Stomach smooth muscle (tissue), 2 donors: ENCODE measurements around the gene DNAJA3.

Experiments used
- H3K27ac ChIP-seq: one replicate; pipeline ENCODE4 v1.7.0; 2013; ENCODE audit warnings: mild to moderate bottlenecking, low read length, inconsistent platforms
- H3K27me3 ChIP-seq, 2 donors: one replicate each; pipeline ENCODE4 v1.7.0; 2013; ENCODE audit warnings: low read length in 2 of 2; ENCODE audit not compliant: insufficient read depth in 2 of 2, control insufficient read depth in 1 of 2
- H3K36me3 ChIP-seq, 2 donors: one replicate each; pipeline ENCODE4 v1.7.0; 2013; ENCODE audit warnings: low read length in 2 of 2; ENCODE audit not compliant: control insufficient read depth in 2 of 2, insufficient read depth in 2 of 2
- H3K4me1 ChIP-seq: one replicate; pipeline ENCODE4 v1.7.0; 2013; ENCODE audit warnings: low read length; ENCODE audit not compliant: control insufficient read depth, insufficient read depth
- H3K4me3 ChIP-seq, 2 donors: one replicate each; pipeline ENCODE4 v1.7.0; 2013; ENCODE audit warnings: low read length in 2 of 2
- H3K9ac ChIP-seq, 2 donors: one replicate each; pipeline ENCODE4 v1.7.0; 2013; ENCODE audit warnings: low read length in 2 of 2, mild to moderate bottlenecking in 1 of 2
- H3K9me3 ChIP-seq, 2 donors: one replicate each; pipeline ENCODE4 v1.7.0; 2013; ENCODE audit warnings: low read length in 2 of 2; ENCODE audit not compliant: control insufficient read depth in 2 of 2
- donor health status: healthy.
- donor health status: Pancreatic carcinoma.

Gene DNAJA3

DNA sequence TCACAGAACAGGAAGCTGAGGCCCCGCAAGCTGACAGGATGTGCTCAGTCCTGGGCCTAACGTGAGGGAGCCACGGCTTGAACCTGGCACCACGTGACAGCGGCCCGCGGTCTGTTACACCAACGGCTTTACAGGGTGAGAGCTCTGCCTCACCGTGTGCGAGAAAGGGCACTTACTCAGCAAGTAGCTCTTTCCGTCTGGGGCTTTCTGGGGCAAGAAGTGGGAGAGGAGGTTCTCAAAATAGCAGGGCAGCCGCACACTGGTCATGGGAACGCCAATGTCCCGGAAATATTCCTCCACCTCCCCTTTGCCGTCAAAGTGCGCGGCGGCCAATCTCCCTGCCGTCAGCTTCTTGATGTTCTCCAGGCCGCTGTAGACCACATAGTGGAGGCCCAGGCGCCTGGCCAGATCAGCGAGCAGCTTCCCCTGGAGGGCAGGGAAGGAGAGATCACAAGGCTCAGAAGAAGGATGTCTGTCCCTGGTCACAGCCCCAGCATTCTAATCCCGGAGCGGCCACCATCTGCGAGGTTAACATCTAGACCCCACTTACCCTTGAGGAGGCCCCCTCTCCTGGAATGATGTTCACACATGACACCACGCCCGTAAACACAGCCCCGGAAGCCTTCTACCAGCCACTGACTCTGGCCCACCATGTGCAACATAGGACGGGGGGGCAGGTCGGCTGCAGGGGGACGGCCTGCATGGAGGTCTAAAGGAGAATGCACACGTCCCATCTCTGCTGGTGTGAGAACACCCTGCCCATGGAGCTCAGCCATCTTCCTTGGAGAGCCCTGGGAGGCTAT, 40.5 kb downstream of the DNAJA3 start:
- peaks cover 9 to 28% of the 10 kb centered on the region in 2 donors for H3K36me3 ChIP-seq
- no peaks in the 10 kb centered on the region for H3K4me1 ChIP-seq
- H3K27ac ChIP-seq = no peak overlapping the region

DNA sequence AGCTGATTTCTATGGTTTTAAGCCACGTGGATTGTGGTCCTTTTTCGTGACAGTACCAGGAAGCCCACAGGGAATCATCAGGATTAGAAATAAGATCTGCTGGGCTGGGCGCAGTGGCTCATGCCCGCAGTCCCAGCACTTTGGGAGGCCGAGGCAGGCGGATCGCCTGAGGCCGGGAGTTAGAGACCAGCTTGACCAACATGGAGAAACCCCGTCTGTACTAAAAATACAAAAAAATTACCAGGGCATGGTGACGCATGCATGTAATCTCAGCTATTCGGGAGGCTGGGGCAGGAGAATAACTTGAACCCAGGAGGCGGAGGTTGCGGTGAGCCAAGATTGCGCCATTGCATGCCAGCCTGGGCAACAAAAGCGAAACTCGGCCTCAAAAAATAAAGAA, 42.2 kb downstream of the DNAJA3 start:
- Histone ChIP-seq H3K27ac (no peak overlapping the region), H3K4me3 (no peak overlapping the region), H3K27me3 (no peaks in the 10 kb centered on the region), H3K9me3 (no peaks in the 10 kb centered on the region), H3K4me1 (no peaks in the 10 kb centered on the region), H3K36me3 (peaks cover 9 to 27% of the 10 kb centered on the region in 2 donors), H3K9ac (no peak overlapping the region)

More for the DNA sequence above, 40.5 kb downstream of the DNAJA3 start:
- H3K9ac ChIP-seq = no peak overlapping the region
- H3K4me3 ChIP-seq = no peak overlapping the region
- no peaks in the 10 kb centered on the region for H3K9me3 ChIP-seq
- no peaks in the 10 kb centered on the region for H3K27me3 ChIP-seq

DNA sequence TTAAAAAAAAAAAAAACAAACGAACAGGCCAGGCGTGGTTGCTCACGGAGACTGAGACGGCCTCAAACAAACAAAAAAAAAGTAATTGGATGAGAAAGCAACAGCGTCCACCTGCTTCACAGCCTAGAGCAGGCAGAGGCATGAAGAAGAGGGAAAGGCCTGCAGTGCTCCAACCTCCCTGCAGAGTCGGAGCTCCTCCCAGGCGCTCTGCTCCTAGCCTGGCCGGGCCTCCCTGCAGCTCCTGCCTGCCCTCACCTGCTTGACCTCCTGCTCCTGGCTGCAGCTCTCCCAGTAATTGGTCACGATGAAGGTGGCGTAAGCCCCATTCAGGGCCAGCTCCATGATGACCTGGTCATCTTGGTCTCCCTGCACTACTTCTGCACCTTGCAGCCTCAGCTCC, 43.3 kb downstream of the DNAJA3 start:
- H3K27me3 ChIP-seq = no peaks in the 10 kb centered on the region
- peaks cover 3% of the 10 kb centered on the region for H3K4me1 ChIP-seq
- peaks cover 1 to 21% of the 10 kb centered on the region in 2 donors for H3K36me3 ChIP-seq
- no peaks in the 10 kb centered on the region for H3K9me3 ChIP-seq
- no peak overlapping the region for H3K4me3 ChIP-seq
- H3K27ac ChIP-seq = no peak overlapping the region
- H3K9ac ChIP-seq = no peak overlapping the region

DNA sequence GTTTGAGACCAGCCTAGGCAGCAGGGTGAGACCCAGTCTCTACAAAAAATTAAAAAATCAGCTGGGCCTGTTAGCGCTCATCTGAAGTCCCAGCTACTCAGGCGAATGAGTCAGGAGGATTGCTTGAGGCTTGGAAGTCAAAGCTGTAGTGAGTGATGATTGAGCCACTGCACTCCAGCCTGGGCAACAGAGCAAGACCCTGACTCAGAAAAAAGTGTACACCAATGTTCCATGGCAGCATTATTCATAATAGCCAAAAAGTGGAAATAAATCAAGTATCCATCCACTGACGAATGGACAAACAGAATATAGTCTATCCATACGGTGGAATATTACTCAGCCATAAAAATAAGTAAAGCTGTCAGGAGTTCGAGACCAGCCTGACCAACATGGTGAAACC, 46.2 kb downstream of the DNAJA3 start:
- H3K27ac ChIP-seq = no peak overlapping the region
- H3K9me3 ChIP-seq = no peaks in the 10 kb centered on the region
- no peaks in the 10 kb centered on the region for H3K27me3 ChIP-seq
- no peak overlapping the region for H3K4me3 ChIP-seq
- no peak overlapping the region for H3K9ac ChIP-seq
- H3K4me1 ChIP-seq = peaks cover 15% of the 10 kb centered on the region
- peaks cover 0 to 7% of the 10 kb centered on the region in 2 donors for H3K36me3 ChIP-seq

DNA sequence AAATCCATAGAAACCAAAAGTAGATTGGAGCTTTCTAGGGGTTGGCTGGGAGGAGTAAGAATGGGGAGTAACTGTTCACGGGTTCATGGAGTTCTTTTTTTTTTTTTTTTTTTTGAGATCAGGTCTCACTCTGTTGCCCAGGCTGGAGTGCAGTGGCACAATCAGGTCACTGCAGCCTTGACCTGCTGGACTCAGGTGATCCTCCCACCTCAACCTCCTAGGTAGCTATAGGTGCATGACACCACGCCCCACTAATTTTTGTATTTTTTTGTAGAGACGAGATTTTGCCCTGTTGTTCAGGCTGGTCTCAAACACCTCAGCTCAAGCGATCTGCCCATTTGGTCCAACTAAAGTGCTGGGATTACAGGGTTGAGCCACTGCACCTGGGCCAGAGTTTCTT, 47.2 kb downstream of the DNAJA3 start:
- H3K4me3 ChIP-seq = no peak overlapping the region
- H3K9ac ChIP-seq = no peak overlapping the region
- no peaks in the 10 kb centered on the region for H3K27me3 ChIP-seq
- peaks cover 0 to 6% of the 10 kb centered on the region in 2 donors for H3K36me3 ChIP-seq
- H3K9me3 ChIP-seq = no peaks in the 10 kb centered on the region
- H3K4me1 ChIP-seq = peaks cover 15% of the 10 kb centered on the region
- H3K27ac ChIP-seq = no peak overlapping the region

DNA sequence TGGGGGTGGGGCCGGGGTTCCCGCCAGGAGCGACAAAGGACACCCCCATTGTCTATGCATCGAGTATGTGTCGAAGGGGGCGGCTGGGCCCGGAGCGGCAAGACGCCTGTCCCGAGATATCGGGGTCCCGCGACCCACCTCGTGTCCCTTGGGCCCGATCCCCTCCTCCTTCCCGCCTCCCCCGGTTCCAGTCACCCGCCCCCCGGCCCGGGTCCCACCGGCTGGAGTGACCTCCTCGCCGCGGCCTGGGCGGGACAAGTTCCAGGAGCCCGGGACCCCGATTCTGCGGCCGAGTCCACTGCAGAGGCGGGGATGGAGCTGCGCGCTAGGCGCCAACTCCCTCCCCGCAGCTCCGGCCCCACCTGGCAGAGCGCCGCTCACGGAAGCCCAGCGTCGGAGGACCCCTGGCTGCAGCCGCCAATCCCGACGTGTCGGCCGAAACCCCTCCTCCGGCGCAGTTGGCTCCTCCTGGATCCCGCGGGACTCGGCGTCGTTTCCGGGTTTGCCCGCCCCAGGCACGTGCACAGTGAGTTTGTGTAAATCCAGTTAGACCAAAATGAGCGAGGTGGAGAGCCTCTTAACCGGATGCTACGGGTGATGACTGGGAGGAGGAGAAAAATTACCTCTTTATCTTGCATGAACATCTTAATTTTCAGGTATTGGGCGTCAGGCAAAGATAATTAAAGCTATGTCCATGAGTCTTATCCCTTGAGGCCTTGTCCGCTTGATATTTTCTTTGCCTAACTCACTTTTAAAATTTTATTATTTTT, 48.7 kb downstream of the DNAJA3 start, which contains the start of gene NMRAL1:
Gene NMRAL1 (minus strand): TSS at position 434 of the 770 bp plus-strand sequence. CDS start 493 bp downstream, outside the sequence.
- no peaks in the 10 kb centered on the region for H3K27me3 ChIP-seq
- peak within 1 kb of the TSS; percentile 55 to 68 for H3K9ac ChIP-seq
- no peaks in the 10 kb centered on the region for H3K9me3 ChIP-seq
- peak within 1 kb of the TSS; percentile 60 for H3K27ac ChIP-seq
- peaks cover 15% of the 10 kb centered on the region for H3K4me1 ChIP-seq
- H3K36me3 ChIP-seq = no peaks in the 10 kb centered on the region
- peak within 1 kb of the TSS; percentile 69 to 79 for H3K4me3 ChIP-seq

DNA sequence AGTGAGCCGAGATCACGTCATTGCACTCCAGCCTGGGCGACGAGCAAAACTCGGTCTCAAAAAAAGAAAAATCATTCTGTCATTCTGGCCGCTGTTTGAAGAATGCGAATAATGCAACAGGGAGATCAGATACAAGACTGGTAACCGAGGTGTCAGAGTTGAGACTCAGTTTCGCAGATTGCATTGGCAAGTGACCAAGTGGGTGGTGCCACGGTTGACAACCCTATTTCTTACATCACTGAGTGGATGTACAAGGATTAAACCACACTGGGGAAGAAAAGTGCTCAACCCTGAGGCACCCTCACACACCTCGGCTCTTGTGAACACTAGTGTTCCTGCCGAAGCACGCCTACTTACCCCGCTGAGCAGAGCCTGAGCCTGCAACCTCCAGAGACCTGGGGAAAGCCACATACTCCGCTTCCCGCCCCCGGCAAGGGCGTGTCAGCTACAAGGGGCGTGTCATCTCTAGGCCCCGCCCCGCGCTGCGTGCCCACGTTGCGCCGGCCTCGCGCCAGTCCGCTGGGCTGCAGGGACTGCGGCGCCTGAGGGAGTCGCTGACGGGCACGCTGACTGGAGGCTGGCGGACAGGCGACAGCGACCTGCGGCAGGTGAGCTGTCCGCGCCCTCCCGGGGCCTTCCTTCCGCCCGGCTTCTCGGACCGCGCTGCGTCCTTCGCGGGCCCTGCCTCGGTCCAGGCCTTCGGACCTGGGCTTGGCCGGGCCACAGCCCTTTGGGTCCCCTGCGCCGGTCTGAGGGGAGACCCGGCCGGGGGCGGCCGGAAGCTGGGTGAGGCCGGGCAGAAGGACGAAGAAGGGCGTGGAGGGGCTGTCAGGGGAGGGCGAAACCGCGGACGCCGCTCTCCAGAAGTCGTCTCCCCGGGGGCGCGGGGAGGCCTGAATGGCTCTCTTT, 50.5 kb downstream of the DNAJA3 start, which contains the start of gene HMOX2:
Gene HMOX2 (plus strand): TSS at position 519 of the 909 bp plus-strand sequence. CDS start 29,127 bp downstream, outside the sequence.
- Histone ChIP-seq H3K27ac (no peak within 1 kb of the TSS), H3K4me1 (peaks cover 15% of the 10 kb centered on the region), H3K9me3 (no peaks in the 10 kb centered on the region), H3K36me3 (no peaks in the 10 kb centered on the region), H3K9ac (peak within 1 kb of the TSS; percentile 60 to 72), H3K4me3 (peak within 1 kb of the TSS; percentile 77 to 94), H3K27me3 (no peaks in the 10 kb centered on the region)

DNA sequence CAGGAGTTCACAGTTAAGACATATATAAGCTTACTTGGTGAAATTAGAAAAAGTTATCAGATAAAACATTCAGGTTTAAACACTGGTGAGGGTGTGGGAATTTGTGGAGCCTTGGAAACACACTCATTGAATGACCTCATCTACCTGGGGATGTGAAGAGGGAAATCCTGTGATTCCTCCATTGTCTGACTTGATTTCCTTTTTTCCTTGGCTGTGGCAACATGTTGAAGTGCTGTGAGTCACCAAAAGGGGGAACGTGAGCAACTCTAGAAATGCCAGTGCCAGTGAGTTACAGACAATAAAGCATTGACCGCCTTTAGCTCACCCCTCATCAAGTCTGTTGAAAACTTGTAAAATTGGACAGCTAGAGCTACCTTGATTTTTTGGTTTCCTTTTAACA, 52.3 kb downstream of the DNAJA3 start:
- Histone ChIP-seq H3K4me1 (peaks cover 15% of the 10 kb centered on the region), H3K4me3 (no peak overlapping the region), H3K27ac (no peak overlapping the region), H3K36me3 (no peaks in the 10 kb centered on the region), H3K9ac (no peak overlapping the region), H3K9me3 (no peaks in the 10 kb centered on the region), H3K27me3 (no peaks in the 10 kb centered on the region)

DNA sequence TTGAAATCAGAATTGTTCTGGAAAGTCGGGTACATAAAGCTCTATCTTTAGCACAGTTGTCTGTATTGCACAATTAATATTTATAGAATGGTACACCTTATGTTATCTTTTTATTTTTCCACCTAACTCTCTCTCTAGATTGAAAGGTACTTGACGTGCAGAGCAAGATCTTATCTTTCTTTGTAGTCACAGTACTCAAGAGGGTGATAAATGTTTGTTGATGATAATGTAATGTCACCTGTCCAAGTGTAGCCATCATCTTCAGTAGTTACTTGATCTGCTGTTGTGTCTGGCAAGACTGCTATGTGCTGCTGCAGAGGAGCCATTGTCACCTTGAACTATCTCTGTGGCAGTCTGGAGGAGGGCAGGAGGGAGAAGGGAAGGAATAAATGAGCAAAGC, 55.9 kb downstream of the DNAJA3 start:
- Histone ChIP-seq H3K4me3 (no peak overlapping the region), H3K9me3 (no peaks in the 10 kb centered on the region), H3K27ac (no peak overlapping the region), H3K4me1 (no peaks in the 10 kb centered on the region), H3K36me3 (peaks cover 0 to 4% of the 10 kb centered on the region in 2 donors), H3K27me3 (no peaks in the 10 kb centered on the region), H3K9ac (no peak overlapping the region)

DNA sequence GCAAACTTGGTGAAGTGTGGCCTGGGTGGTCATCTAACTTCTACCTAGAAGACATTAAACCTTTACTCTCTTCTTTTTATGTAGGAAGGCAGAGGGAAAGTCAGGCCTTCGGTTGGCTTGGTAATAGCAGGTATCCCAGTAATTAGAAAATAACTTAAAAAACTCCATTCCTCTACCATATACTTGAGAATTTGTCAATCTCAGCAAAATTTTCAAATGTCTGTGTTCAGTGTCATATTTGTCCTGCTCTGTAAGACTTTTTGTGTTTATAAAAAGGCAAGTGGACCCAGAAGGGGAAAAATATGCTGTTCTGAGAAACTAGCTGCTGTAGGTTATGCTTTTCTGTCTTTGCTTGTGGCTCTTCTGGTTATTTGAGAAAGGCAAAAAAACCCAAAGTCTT, 56.3 kb downstream of the DNAJA3 start:
- Histone ChIP-seq H3K27me3 (no peaks in the 10 kb centered on the region), H3K4me3 (no peak overlapping the region), H3K36me3 (peaks cover 0 to 4% of the 10 kb centered on the region in 2 donors), H3K4me1 (no peaks in the 10 kb centered on the region), H3K27ac (no peak overlapping the region), H3K9me3 (no peaks in the 10 kb centered on the region), H3K9ac (no peak overlapping the region)
